Astrocyte of the spinal cord (primary cell): ENCODE data around the gene ZNF783.

Experiments
- DNase-seq: peaks from one replicate; pipeline ENCODE4 v3.0.0; 2011; ENCODE audit warnings: low read depth, low spot score
- H3K4me3 ChIP-seq: 2 replicates; pipeline ENCODE4 v1.5.1; 2011; ENCODE audit warnings: low read depth, mild to moderate bottlenecking, low read length, moderate library complexity
- in situ Hi-C: cut with HindIII; loops from 2 replicates; pipeline ENCODE4 v1.10.0; 2017; ENCODE audit warnings: low sequenced_read_pairs
- TF ChIP-seq, protein P1 (sequence below): IDR thresholded peaks from 2 replicates; pipeline ENCODE4 v1.5.1; 2012; ENCODE audit warnings: low read depth, mild to moderate bottlenecking, low read length, inconsistent platforms

The ZNF783 gene

DNA sequence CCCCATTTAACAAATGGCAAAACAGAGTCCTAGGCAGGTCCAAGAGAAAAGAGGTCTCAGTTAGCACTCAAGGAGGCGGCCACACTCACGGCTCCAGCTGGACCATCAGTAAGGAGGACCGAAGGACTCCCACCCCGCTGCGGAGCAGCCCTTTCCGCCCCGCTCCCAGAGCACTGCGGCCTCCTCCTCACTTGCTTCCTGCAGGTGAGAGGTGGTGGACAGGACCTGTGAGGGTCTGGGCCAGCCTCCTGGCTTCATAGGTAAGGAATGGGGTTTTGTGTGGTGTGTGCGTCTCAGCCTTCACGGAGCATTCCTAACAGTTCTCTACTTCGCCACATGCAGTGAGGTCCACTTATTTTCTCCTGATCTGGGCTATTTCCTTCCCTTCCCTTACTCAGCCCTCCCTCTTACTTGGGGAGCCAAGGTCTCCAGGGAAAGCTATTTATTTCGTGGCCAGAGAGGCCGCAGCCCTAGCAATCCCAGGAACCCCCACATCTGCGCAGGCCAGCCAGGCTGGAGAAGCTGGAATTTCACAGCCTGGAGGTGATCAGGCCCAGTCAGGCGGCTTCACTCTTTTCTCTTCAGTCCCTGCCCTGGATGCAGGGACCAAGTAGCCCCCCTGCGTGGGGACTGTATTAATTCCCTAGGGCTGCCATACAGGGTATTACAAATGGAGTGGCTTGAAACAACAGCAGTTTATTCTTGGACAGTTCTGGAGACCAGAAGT lies 45.9 kb downstream of the ZNF783 start:
- no peak for DNase-seq
- TF ChIP-seq, protein P1, sequence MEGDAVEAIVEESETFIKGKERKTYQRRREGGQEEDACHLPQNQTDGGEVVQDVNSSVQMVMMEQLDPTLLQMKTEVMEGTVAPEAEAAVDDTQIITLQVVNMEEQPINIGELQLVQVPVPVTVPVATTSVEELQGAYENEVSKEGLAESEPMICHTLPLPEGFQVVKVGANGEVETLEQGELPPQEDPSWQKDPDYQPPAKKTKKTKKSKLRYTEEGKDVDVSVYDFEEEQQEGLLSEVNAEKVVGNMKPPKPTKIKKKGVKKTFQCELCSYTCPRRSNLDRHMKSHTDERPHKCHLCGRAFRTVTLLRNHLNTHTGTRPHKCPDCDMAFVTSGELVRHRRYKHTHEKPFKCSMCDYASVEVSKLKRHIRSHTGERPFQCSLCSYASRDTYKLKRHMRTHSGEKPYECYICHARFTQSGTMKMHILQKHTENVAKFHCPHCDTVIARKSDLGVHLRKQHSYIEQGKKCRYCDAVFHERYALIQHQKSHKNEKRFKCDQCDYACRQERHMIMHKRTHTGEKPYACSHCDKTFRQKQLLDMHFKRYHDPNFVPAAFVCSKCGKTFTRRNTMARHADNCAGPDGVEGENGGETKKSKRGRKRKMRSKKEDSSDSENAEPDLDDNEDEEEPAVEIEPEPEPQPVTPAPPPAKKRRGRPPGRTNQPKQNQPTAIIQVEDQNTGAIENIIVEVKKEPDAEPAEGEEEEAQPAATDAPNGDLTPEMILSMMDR, result no peak
- in situ Hi-C loops, result no loop called here
- no peak overlapping the region for H3K4me3 ChIP-seq

DNA sequence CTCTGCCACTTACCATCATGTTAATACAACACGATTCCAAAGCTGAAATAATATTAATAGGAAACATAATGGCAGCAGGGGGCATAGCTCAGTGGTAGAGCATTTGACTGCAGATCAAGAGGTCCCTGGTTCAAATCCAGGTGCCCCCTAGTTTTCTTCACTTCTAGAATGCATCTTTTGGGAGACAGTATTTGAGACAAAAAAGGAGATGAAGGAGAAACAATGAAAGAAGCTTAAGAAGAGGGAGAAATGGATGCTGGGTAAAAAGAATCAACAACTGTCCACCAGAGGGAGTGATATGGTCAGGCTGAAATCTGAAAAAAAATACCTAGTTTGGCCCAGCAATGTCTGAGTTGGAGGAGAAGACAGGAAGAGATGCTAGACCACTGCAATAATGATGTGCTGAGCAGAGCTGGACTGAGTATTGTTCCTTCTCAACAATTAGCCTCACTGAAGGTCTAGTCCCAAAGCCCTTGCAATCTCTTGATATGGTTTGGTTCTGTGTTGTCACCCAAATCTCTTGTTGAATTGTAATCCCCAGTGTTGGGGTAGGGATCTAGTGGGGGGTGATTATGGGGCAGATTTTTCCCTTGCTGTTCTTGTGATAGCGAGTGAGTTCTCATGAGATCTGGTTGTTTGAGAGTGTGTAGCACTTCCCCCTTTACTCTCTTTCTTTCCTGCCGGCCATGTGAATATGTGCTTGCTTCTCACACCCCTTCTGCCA lies 48.3 kb downstream of the ZNF783 start:
- TF ChIP-seq, protein P1, result peak; percentile 69
- in situ Hi-C loops, result no loop called here
- DNase-seq, result peak; percentile 79
- no peak overlapping the region for H3K4me3 ChIP-seq

DNA sequence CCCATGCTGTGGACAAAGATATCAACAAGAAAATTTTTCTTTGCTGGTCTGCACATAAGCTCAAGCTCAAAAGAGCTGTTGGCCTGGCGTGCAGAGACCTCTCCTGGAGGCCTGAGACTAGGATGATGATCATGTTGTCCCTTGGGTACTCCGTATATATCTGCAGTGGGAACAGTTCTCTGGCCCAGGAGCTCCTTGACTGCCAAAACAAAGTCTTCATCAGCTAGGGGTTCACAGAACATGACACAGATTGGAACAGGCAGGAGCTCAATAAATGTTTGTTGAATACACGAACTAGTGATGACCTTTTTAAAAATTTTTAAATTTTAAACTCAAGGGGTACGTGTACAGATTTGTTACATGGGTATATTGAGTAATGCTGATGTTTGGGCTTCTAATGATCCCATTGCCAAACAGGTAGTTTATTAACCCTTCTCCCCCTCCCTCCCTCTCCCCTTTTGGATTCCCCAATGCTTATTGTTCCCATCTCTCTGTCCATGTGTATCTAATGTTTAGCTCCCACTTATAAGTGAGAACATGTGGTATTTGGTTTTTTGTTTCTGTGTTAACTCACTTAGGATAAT lies 49.1 kb downstream of the ZNF783 start:
- in situ Hi-C loops, result no loop called here
- DNase-seq, result no peak
- no peak overlapping the region for H3K4me3 ChIP-seq
- TF ChIP-seq, protein P1, result no peak

DNA sequence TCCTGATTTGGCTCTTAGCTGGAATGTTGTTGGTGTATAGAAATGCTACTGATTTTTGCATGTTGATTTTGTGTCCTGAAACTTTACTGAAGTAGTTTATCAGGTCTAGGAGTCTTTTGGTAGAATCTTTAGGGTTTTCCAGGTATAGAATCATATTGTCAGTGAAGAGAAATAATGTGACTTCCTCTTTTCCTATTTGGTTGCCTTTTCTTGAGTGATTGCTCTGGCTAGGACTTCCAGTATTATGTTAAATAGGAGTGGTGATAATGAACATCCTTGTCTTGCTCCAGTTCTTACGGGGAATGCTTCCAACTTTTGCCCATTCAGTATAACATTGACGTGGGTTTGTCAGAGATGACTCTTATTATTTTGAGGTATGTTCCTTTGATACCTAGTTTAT lies 52.0 kb downstream of the ZNF783 start:
- TF ChIP-seq, protein P1, result no peak
- H3K4me3 ChIP-seq, result no peak overlapping the region
- no peak for DNase-seq
- in situ Hi-C loops, result no loop called here

DNA sequence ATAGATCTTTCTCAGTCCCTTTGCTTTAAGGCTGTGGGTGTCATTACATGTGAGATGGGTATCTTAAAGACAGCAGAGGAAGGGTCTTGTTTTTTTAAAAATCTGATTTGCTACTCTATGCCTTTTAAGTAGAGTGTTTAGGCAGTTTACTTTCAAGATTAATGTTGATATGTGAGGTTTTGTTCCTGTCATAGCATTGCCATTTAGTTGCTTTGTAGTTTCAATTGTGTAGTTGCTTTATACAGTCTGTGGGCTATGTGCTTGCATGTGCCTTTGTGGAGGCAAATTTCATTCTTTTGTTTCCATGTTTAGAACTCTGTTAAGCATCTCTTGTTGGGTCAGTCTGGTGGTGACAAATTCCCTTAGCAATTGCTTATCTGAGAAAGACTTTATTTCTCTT lies 54.6 kb downstream of the ZNF783 start:
- DNase-seq, result no peak
- in situ Hi-C loops, result no loop called here
- TF ChIP-seq, protein P1, result no peak
- no peak overlapping the region for H3K4me3 ChIP-seq

DNA sequence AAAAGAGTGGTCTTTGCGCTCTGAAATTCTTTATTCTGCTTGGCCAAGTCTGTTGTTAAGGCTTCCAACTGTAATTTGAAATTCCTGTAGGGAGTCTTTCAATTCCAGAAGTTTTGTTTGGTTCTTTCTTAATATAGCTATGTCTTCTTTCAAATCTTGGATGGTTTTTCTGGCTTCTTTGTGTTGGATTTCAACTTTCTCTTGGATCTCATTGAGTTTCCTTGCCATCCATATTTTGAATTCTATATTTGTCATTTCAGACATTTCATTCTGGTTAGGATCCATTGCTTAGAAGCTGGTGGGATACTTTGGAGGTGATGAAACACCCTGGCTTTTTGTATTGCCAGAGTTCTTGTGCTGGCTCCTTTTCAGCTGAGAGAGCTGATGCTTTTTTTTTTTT lies 55.5 kb downstream of the ZNF783 start:
- H3K4me3 ChIP-seq, result no peak overlapping the region
- TF ChIP-seq, protein P1, result no peak
- in situ Hi-C loops, result no loop called here
- DNase-seq, result no peak
